NOMO-1 treated with dmso at 0.1 percent for 144 hours (cell line): ENCODE results near the gene IMMP2L.
"Not testable (repeated sequence)": the region's sequence is repeated elsewhere in the genome, so short reads cannot be mapped to it uniquely, and the experiment has no call there.

Source experiments
- DNase-seq: peaks from one replicate; lab custom pipeline; 2025; ENCODE audit not compliant: unreplicated experiment; lab: John Stamatoyannopoulos, UW

Gene IMMP2L

GRCh38 chr7:111083413-111083812 lies 478.9 kb downstream of the IMMP2L start:
- DNase-seq: no peak

GRCh38 chr7:111082351-111082750 lies 479.9 kb downstream of the IMMP2L start:
- DNase-seq: no peak

GRCh38 chr7:111081546-111082267 lies 480.6 kb downstream of the IMMP2L start:
- no peak for DNase-seq

- DNase-seq: no peak
Measured at GRCh38 chr7:111080495-111081105, 481.7 kb downstream of the IMMP2L start.

GRCh38 chr7:111077001-111077400 lies 485.3 kb downstream of the IMMP2L start:
- DNase-seq: no peak

- DNase-seq: no peak
Measured at GRCh38 chr7:111076205-111076604, 486.1 kb downstream of the IMMP2L start.

- no peak for DNase-seq
Measured at GRCh38 chr7:111075498-111075897, 486.8 kb downstream of the IMMP2L start.

- DNase-seq: no peak
Measured at GRCh38 chr7:111074748-111075146, 487.5 kb downstream of the IMMP2L start.

GRCh38 chr7:111074071-111074747 lies 488.1 kb downstream of the IMMP2L start:
- no peak for DNase-seq

GRCh38 chr7:111072658-111073057 lies 489.6 kb downstream of the IMMP2L start:
- not testable (repeated sequence) for DNase-seq

GRCh38 chr7:111071556-111071955 lies 490.7 kb downstream of the IMMP2L start:
- no peak for DNase-seq

- DNase-seq: no peak
Measured at GRCh38 chr7:111068618-111069017, 493.7 kb downstream of the IMMP2L start.

- DNase-seq: no peak
Measured at GRCh38 chr7:111067682-111068081, 494.6 kb downstream of the IMMP2L start.

- no peak for DNase-seq
Measured at GRCh38 chr7:111067251-111067650, 495.0 kb downstream of the IMMP2L start.

- no peak for DNase-seq
Measured at GRCh38 chr7:111063166-111063565, 499.1 kb downstream of the IMMP2L start.

- DNase-seq: no peak
Measured at GRCh38 chr7:111059833-111060232, 502.5 kb downstream of the IMMP2L start.

- DNase-seq: no peak
Measured at GRCh38 chr7:111057066-111057465, 505.2 kb downstream of the IMMP2L start.

- DNase-seq: no peak
Measured at GRCh38 chr7:111056371-111056770, 505.9 kb downstream of the IMMP2L start.

- DNase-seq: no peak
Measured at GRCh38 chr7:111053035-111053434, 509.3 kb downstream of the IMMP2L start.

GRCh38 chr7:111051832-111052231 lies 510.5 kb downstream of the IMMP2L start:
- DNase-seq: no peak

- no peak for DNase-seq
Measured at GRCh38 chr7:111050875-111051416, 511.3 kb downstream of the IMMP2L start.
